T-helper 1 cell treated with Interleukin-12 subunit alpha and Interleukin-12 subunit beta and Interleukin-4 antibody, amounts not matched to agents 30 μg/mL and 1 μg/mL, for 36 hours (primary cell): ENCODE data around the gene PNMA8A.

Experiments
- H3K27ac Mint-ChIP-seq: one replicate; pipeline ENCODE4 v1.8.0; 2021; ENCODE audit warnings: mild to moderate bottlenecking, mixed read lengths
- H3K27me3 Mint-ChIP-seq: one replicate; pipeline ENCODE4 v1.8.0; 2021; ENCODE audit warnings: low read depth, mixed read lengths
- H3K36me3 Mint-ChIP-seq: one replicate; pipeline ENCODE4 v1.8.0; 2021; ENCODE audit warnings: low read depth, mixed read lengths
- H3K4me1 Mint-ChIP-seq: one replicate; pipeline ENCODE4 v1.8.0; 2021; ENCODE audit warnings: low read depth, mixed read lengths
- H3K4me3 Mint-ChIP-seq: one replicate; pipeline ENCODE4 v1.8.0; 2021; ENCODE audit warnings: mild to moderate bottlenecking, moderate library complexity, mixed read lengths
- H3K9me3 Mint-ChIP-seq: one replicate; pipeline ENCODE4 v1.8.0; 2021; ENCODE audit warnings: mixed read lengths

PNMA8A gene

DNA sequence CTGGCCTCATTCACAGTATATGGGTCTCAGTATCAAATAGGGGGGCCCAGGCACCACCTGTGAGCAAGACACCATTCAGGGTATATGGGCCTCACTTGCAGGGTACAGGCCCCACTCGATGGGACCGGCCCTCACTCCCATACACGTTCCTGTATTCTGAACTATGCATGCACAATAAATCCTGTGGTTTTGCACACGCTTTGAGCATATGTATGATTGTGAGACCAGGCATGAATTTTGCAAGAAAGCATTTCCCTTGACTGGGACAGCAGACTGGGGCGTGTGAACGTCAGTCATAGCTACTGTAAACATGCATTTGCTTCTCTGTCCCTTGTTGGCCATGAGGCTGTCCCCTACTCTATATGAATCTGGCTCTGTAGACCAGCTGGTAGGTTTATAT lies 24.9 kb upstream of the PNMA8A start:
- no peak overlapping the region for H3K27ac Mint-ChIP-seq
- peaks cover 4% of the 10 kb centered on the region for H3K4me1 Mint-ChIP-seq
- no peaks in the 10 kb centered on the region for H3K9me3 Mint-ChIP-seq
- H3K36me3 Mint-ChIP-seq: no peaks in the 10 kb centered on the region
- H3K4me3 Mint-ChIP-seq: no peak overlapping the region
- H3K27me3 Mint-ChIP-seq: peaks cover 66% of the 10 kb centered on the region

DNA sequence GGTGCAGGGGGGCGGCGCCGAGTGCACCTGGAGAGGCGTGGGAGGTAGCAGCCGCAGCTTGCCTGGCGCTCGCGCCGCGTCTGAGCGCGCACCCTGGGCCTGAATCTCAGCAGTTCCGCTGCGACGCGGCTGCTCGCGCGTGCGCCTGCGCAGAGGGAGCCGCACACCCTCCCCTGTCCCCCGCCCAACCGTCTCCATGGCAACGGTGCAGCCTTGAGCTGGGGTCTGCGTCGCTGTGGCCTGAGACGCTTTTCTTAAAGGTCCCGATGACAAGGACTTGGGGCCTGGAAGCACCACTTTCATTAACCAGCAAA lies 24.4 kb upstream of the PNMA8A start, which contains the start of gene PNMA8B:
Gene PNMA8B, minus strand, starts transcription at position 82 of the 314 bp plus-strand sequence. CDS start 402 bp downstream, outside the sequence.
- Mint-ChIP-seq H3K4me3 (peak within 1 kb of the TSS; percentile 56), H3K27me3 (peaks cover 70% of the 10 kb centered on the region), H3K4me1 (peaks cover 4% of the 10 kb centered on the region), H3K27ac (no peak within 1 kb of the TSS), H3K36me3 (no peaks in the 10 kb centered on the region), H3K9me3 (no peaks in the 10 kb centered on the region)

DNA sequence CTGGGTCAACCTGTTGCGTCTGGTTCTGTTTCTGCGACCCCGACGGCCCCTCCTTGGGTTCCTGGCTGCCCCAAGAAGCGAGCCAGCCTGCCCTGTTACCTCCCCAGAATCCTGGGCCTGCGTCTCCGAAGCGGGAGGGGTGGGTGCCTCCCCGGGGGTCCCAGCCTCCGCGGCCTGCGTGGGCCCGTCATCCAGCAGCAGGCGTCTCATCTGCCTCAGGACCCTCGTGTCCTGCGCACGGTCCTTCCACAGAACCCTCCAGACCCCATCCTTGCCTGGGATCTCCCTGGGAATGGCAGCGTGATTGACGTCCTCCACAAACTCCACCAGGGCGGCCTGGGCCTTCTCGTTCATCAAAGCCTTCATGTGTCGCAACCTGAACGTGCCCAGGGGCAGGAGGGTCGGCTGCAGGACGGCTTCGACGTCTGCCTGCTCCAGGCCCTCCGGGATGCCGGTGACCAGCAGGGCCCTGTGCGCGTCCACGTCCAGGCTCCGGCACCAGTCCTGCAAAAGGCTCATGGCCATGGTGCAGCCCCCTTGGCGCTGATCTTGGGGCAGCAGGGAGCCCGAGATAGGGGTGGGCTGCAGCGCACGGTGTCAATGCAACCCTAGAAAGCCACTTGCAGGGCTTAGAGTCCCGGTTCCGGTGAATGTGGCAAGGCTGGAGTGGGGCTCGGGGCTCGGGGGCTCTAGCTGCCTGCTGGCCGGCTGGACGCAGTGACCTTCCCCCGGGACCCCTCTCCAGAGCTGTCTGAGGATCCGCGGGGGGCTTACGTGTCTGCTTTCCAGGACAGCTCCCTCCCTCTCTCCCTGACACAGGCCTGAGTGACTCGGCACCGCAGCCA lies 23.8 kb upstream of the PNMA8A start:
- peak overlapping the region; percentile 56 for H3K4me3 Mint-ChIP-seq
- no peak overlapping the region for H3K27ac Mint-ChIP-seq
- peaks cover 4% of the 10 kb centered on the region for H3K4me1 Mint-ChIP-seq
- H3K27me3 Mint-ChIP-seq: peaks cover 70% of the 10 kb centered on the region
- no peaks in the 10 kb centered on the region for H3K9me3 Mint-ChIP-seq
- H3K36me3 Mint-ChIP-seq: no peaks in the 10 kb centered on the region

DNA sequence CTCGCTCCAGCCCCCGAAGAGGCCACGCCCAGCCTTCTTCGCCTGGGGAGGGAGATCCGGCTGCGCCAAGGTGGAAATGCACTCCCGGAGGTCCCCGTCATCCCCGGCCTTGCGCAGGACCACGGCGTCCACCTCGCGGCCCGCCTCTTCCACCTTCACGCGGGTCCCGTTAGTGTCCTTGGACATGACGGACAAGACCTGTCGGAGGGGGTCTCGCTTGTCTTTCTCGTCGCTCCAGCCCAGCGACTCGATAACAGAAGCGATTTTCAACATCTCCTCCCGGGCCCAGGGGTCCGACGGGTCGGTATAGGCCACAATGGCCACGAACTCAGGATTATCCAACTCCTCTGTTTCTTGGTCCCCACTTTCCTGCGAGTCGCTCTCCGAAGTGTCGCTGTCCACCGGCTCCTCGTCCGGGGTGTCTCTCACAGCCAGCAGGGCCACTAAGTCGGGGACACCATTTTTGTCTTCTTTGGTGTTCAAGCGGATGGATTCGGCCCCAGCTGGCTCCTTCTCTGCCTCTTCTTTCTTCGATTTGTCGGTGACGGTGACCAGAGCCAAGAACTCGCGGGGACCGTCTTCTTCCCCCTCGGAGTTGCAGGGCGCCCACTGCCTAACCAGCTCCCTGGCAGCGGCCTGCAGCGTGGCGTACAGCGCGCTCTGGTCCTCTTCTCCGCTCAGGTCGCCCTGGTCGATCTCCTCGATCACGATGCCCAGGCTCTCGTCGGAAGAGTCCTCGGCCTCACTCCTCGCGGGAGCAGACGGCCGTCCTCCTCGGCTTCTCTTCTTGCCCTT lies 23.0 kb upstream of the PNMA8A start:
- Mint-ChIP-seq H3K27ac (no peak overlapping the region), H3K9me3 (no peaks in the 10 kb centered on the region), H3K4me3 (peak overlapping the region; percentile 57), H3K36me3 (no peaks in the 10 kb centered on the region), H3K4me1 (peaks cover 7% of the 10 kb centered on the region), H3K27me3 (peaks cover 70% of the 10 kb centered on the region)

DNA sequence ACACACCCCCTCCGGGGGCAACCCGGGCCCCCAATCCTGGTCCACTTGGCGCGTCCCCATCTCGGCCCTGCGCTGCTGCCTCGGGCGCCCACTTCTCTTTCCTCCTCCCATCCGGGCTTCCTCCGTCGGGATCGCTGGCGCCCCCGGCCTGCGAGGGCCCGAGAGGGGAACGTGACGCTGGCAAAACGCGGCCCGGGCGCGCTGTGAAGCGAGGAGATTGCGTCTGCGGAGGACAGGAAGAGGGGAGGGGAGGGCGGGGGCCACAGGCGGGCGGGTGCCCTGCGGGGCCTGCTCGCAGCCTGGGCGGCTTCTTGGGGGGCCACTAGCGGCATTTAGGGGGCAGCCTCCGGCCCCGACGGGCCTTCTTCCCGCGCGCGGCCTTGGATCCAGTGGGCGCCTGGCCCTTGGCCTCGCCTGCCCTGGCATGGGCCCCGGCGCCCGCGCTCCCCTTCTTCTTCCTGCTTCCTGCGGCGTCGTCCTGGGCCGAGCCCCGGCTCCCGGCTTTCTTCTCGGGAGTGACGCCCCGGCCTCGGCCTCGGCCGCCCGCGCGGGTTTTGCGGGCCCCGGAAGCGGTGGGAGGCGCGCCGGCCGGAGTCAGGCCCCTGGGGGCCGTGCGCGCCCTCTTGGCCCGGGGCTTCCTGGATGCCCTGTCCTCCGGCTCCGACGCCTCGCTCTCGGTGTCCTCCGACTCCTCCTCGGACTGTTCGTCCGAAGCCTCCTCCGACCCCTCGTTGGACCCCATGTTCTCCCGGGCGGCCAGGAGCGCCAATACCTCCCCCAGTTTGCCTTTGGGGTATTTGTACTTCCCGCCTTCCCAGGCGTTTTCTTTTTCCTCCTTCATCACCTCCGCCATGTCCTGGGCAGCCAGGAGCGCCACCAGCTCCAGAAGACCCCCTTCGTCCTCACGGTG lies 22.1 kb upstream of the PNMA8A start:
- peaks cover 72% of the 10 kb centered on the region for H3K27me3 Mint-ChIP-seq
- H3K4me3 Mint-ChIP-seq: peak overlapping the region; percentile 57
- no peaks in the 10 kb centered on the region for H3K36me3 Mint-ChIP-seq
- H3K4me1 Mint-ChIP-seq: peaks cover 7% of the 10 kb centered on the region
- no peak overlapping the region for H3K27ac Mint-ChIP-seq
- H3K9me3 Mint-ChIP-seq: no peaks in the 10 kb centered on the region

DNA sequence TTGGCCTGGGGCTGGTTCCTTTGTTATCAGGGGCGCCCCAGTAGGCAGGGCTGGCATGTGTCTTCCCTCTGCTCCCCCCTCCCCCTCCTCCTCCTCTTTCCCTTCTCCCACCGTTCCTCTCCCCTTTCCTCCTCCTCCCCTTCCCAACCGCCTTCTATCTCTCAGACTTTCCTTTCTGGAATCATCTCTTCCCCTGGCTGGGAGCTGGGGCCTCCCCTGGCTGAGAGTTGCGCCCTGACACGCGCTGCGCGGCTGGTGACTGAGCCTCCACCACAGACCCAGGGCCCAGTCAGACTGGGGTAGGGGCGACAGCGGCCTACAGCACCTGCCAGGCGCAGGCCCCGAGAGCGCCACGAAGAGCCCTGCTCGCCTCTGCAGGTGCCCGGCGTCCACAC lies 21.5 kb upstream of the PNMA8A start:
- H3K27ac Mint-ChIP-seq: no peak overlapping the region
- no peaks in the 10 kb centered on the region for H3K36me3 Mint-ChIP-seq
- H3K9me3 Mint-ChIP-seq: no peaks in the 10 kb centered on the region
- peaks cover 7% of the 10 kb centered on the region for H3K4me1 Mint-ChIP-seq
- H3K27me3 Mint-ChIP-seq: peaks cover 77% of the 10 kb centered on the region
- no peak overlapping the region for H3K4me3 Mint-ChIP-seq

DNA sequence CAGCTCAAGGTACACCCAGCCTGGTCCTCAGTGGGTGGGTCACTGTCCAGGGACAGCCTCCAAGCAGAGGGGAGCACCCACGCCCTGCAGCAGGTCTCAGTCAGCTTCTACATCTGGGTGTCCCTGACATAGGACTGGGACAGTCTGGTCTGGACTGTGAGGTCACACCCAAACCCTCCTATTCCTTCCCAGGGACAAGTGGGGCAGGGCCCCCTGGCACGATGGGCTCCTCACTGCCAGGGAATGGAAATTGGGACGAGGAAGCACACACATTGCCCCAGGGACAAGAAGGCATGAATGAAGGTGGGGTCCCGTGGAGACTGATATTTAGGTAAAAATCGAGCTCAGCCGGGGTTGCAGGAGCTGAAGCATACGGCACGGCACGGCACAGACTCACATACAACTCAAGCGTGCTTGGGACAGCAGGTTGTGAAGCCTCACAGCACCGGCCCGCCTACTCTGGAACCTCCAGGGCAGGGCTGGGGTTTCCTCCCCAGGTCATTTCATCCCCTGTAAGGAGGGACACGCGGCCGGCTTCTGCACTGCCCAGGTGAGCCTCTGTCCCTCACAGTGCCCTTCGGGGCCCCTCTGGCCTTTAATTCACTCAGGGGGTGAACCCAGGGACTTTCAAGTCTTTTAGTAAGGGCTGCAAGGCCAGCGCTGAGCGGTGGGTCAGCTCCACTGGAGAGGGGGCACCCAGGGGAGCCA lies 20.8 kb upstream of the PNMA8A start:
- peaks cover 80% of the 10 kb centered on the region for H3K27me3 Mint-ChIP-seq
- no peaks in the 10 kb centered on the region for H3K36me3 Mint-ChIP-seq
- peaks cover 7% of the 10 kb centered on the region for H3K4me1 Mint-ChIP-seq
- H3K4me3 Mint-ChIP-seq: no peak overlapping the region
- H3K9me3 Mint-ChIP-seq: no peaks in the 10 kb centered on the region
- no peak overlapping the region for H3K27ac Mint-ChIP-seq

DNA sequence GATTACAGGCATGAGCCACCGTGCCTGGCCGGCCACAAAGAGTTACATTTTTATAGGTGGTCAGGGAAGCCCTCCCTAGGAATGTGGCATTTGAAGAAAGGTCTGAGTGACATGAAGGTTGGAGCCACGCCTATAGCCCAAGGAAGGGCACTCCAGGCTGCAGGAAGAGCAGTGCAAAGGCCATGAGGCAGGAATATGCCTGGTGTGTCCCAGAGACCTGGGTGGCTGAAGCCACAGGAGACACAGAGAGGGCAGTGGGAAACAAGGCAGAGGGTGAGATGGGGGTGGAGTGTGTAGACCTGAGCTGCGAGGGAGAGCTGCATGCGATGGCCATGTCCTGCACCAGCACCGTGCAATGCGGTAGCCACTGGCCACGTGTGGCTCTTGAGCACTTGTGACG lies 19.4 kb upstream of the PNMA8A start:
- Mint-ChIP-seq H3K36me3 (no peaks in the 10 kb centered on the region), H3K27ac (peak overlapping the region; percentile 5), H3K9me3 (no peaks in the 10 kb centered on the region), H3K4me1 (peaks cover 7% of the 10 kb centered on the region), H3K27me3 (peaks cover 76% of the 10 kb centered on the region), H3K4me3 (no peak overlapping the region)

DNA sequence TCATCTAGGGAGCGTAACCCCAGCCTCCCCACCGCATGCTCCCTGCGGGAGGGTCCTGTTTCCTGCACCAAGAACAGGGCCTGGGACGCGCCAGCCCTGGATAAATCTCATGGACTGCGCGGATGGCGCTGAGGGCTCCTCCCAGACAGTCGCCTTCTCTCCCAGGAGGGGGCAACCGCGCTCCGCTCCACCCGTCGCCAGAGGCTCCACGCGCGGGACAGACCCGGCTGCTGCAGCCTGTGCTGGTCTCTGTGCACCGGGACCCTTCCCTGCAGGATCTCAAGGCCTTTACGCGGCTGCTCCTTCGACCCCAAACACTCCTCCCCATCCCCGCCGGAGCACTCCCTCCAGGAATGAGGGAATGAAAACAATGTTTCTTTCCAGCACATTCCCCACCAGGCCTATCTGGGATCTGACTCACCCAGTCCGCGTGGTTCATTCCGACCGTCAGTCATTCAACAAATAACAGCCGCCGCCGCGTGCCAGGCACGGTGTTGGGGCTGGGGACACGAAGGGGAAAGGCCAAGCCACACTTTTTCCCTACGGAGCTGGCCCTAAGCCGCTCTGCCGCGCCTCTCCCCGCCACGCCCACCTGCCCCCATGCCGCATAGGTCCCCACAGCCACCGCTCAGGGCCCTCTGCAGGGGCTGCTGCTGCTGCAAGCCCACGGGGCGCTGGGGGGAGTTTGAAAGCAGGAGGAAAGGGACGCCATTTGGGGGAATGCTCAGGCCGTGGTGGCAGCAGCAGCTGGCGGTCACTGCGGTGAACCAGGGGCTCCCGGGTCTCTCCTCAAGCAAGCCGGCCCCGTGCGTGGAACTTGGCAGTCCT lies 18.3 kb upstream of the PNMA8A start:
- no peaks in the 10 kb centered on the region for H3K9me3 Mint-ChIP-seq
- H3K27me3 Mint-ChIP-seq: peaks cover 77% of the 10 kb centered on the region

DNA sequence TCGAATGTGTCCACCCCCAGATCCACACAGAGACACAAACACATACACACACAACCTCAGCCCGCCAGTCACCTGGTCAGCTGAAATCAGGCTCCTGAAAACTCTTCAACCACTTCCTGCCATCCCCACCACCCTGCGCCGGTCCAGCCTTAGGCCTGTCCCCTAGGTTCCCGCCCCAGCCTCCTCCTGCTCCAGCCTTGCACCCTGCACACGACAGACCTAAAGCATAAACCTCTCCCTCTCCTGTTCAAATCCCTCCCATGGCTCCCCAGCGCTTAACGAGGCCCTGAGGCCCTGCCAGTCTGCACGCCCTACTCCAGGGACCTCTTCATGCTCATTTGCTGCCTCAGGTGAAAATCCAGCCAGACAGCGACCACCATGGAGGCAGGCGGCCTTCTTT lies 17.2 kb upstream of the PNMA8A start:
- H3K4me1 Mint-ChIP-seq: peaks cover 3% of the 10 kb centered on the region
- peaks cover 73% of the 10 kb centered on the region for H3K27me3 Mint-ChIP-seq
- no peak overlapping the region for H3K27ac Mint-ChIP-seq
- H3K36me3 Mint-ChIP-seq: no peaks in the 10 kb centered on the region
- no peaks in the 10 kb centered on the region for H3K9me3 Mint-ChIP-seq
- H3K4me3 Mint-ChIP-seq: no peak overlapping the region

More for the DNA sequence above, 18.3 kb upstream of the PNMA8A start:
- peaks cover 7% of the 10 kb centered on the region for H3K4me1 Mint-ChIP-seq
- H3K36me3 Mint-ChIP-seq: no peaks in the 10 kb centered on the region
- H3K27ac Mint-ChIP-seq: no peak overlapping the region
- no peak overlapping the region for H3K4me3 Mint-ChIP-seq

DNA sequence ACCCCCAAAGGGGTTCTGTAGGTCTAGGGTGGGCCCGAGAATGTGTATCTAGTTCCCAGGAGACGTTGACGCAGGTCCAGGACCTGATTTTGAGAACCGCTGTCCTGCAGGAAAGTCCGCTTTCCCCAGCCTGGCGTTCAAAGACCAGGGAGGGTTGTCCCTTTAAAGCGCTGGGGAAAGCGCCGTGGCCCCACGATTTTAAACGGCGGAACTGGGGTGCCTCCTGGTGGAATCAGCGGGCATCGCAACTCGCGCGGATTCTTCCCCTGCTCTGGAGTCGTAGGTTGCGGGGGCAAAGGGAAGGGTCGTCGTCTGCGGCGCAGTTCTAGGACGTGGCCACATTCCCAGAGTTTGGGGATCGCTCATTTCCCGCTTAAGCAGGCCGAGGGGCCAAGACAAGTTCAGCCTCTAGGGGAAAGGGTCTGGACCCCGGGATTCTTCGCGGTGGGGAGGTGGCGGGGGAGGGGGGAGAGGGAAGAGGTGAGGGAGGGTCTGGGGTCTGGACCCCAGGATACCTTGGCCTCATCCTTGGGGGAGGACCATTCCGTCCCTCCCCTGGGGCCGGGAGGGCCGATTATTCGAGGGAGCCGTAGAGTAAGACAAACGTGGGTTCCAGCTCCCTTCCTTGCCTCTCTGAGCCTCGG lies 16.6 kb upstream of the PNMA8A start:
- Mint-ChIP-seq H3K4me1 (peaks cover 3% of the 10 kb centered on the region), H3K4me3 (no peak overlapping the region), H3K36me3 (no peaks in the 10 kb centered on the region), H3K27ac (no peak overlapping the region), H3K27me3 (peaks cover 74% of the 10 kb centered on the region), H3K9me3 (no peaks in the 10 kb centered on the region)

DNA sequence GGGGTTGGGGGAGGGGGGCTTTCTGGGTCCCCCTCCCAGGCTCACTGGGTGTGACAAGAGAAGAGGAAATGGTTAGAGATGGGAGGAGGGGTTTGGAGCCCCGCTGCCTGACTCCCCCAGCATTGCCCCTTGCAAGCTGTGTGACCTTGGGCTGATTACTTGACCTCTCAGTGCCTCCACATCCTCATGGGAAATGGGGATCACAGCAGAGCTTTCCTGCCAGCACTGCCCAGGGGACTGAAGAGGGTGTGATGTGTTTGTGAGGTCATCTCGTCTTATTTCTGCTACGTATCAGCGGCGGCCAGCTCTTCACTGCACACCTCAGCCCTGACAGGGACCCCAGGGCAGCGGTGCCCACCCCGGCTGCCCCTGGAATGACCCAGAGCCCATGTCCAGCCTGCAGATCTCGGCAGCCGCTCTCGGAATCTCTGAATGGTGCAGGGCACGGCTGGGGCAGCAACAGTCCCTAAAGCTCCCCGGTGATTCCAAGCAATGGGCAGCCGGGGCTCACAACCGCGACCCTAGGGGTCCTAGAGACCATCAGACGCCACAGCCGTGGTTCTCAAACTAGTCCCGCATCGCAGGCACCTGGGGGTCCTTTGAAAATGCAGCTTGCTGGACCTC lies 15.9 kb upstream of the PNMA8A start:
- H3K9me3 Mint-ChIP-seq: no peaks in the 10 kb centered on the region
- H3K27ac Mint-ChIP-seq: no peak overlapping the region
- peaks cover 78% of the 10 kb centered on the region for H3K27me3 Mint-ChIP-seq
- no peaks in the 10 kb centered on the region for H3K36me3 Mint-ChIP-seq
- H3K4me3 Mint-ChIP-seq: no peak overlapping the region
- peaks cover 3% of the 10 kb centered on the region for H3K4me1 Mint-ChIP-seq
